ENCODE data around the gene MKRN2. TPM values are rescaled to one million over a fixed set of nuclear protein-coding genes. Genes with fewer than 3 reads are reported as not detected.

The MKRN2 gene
- total and polyA plus RNA-seq, 2 of the 13 experiments (the other 11 are each of a cell fraction or from before 2014, with no cell fraction given): 25.5 to 34.3 TPM

DNA sequence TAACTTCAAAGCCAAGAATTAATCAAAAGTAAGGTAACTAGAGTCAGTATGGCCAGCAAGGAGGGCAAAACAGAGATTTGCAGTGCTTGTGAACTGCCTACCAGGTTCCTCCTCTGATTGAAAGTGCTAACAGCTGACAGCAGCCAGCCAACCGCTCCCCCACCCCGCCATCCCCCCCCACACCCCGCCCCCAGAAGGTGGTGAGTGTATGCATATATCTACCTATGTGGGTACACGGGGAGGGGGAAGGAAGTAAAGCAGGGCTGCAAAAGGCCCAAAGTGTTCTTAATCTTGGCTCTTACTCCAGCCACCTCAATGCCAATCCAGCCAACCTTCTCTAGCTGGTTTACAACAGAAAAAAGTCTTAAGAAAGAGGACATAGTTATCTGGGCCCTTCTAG is 56.4 kb downstream of the MKRN2 start:
- no TSS peak for BruUV-seq (replicated peaks)
- no peaks in the 10 kb centered on the region for H3K27me3 ChIP-seq (ENCODE audit: control insufficient read depth in 1 of 2, insufficient read depth in 2 of 2, low read length in 2 of 2)
- H2AFZ ChIP-seq (ENCODE audit: low read length): no peak overlapping the region
- no peak for DNase-seq (ENCODE audit: low spot score)
- CTCF ChIA-PET (ENCODE audit: low intra/inter-chr PET ratio, low total read pairs): no interaction called here
- in situ Hi-C loops (cut with HindIII; ENCODE audit: extremely low pct_ligation_motif_present, low pct_unique_long_range_greater_than_20kb) (no loop called here), intact Hi-C loops (cut with micrococcal nuclease; ENCODE audit: unreplicated experiment) (no loop called here)
- WGBS (ENCODE audit: low lambda C conversion rate): 97% methylated on average over 4 of the region's 4 CpGs
- no peak overlapping the region for H3K27ac ChIP-seq (ENCODE audit: extremely low read length, insufficient read depth, low read length)
- POLR2A ChIA-PET: no interaction called here
- no peak overlapping the region for H3K4me3 ChIP-seq (replicated peaks in 1 of 3; ENCODE audit: insufficient read depth in 1 of 3, low read depth in 2 of 3, low read length in 3 of 3)
- peaks cover 3% of the 10 kb centered on the region; the same call in 1 of the 2 replicates for H4K20me1 ChIP-seq (ENCODE audit: insufficient read depth, low read length)
- TF ChIP-seq, protein P1, sequence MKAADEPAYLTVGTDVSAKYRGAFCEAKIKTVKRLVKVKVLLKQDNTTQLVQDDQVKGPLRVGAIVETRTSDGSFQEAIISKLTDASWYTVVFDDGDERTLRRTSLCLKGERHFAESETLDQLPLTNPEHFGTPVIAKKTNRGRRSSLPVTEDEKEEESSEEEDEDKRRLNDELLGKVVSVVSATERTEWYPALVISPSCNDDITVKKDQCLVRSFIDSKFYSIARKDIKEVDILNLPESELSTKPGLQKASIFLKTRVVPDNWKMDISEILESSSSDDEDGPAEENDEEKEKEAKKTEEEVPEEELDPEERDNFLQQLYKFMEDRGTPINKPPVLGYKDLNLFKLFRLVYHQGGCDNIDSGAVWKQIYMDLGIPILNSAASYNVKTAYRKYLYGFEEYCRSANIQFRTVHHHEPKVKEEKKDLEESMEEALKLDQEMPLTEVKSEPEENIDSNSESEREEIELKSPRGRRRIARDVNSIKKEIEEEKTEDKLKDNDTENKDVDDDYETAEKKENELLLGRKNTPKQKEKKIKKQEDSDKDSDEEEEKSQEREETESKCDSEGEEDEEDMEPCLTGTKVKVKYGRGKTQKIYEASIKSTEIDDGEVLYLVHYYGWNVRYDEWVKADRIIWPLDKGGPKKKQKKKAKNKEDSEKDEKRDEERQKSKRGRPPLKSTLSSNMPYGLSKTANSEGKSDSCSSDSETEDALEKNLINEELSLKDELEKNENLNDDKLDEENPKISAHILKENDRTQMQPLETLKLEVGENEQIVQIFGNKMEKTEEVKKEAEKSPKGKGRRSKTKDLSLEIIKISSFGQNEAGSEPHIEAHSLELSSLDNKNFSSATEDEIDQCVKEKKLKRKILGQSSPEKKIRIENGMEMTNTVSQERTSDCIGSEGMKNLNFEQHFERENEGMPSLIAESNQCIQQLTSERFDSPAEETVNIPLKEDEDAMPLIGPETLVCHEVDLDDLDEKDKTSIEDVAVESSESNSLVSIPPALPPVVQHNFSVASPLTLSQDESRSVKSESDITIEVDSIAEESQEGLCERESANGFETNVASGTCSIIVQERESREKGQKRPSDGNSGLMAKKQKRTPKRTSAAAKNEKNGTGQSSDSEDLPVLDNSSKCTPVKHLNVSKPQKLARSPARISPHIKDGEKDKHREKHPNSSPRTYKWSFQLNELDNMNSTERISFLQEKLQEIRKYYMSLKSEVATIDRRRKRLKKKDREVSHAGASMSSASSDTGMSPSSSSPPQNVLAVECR (CRISPR knock-in tag; IDR thresholded peaks at IDR 0.05; ENCODE audit: borderline replicate concordance): no peak
- TF ChIP-seq ZNF563 (CRISPR knock-in tag; IDR thresholded peaks at IDR 0.05): no peak
- TF ChIP-seq BRCA1 (CRISPR knock-in tag; IDR thresholded peaks at IDR 0.05): no peak
- TF ChIP-seq HOXA5 (CRISPR knock-in tag; IDR thresholded peaks at IDR 0.05): no peak
- TF ChIP-seq SMAD1 (CRISPR knock-in tag; IDR thresholded peaks at IDR 0.05; ENCODE audit: borderline replicate concordance, low read depth): no peak
- TF ChIP-seq CCDC6 (CRISPR knock-in tag; IDR thresholded peaks at IDR 0.05): no peak
- TF ChIP-seq ZXDC (CRISPR knock-in tag; IDR thresholded peaks at IDR 0.05): no peak
- no peak for FAIRE-seq
- no peak overlapping the region for H3K4me2 ChIP-seq (ENCODE audit: low read depth, low read length)
- H3K79me2 ChIP-seq (ENCODE audit: insufficient read depth, low read length): peaks cover 18% of the 10 kb centered on the region
- peaks cover 11 to 74% of the 10 kb centered on the region in 2 experiments for H3K36me3 ChIP-seq (replicated peaks in 1 of 2; ENCODE audit: control insufficient read depth in 1 of 2, insufficient read depth in 2 of 2, low read length in 2 of 2)
- H3K4me1 ChIP-seq (ENCODE audit: insufficient read depth, low read length): no peaks in the 10 kb centered on the region
- H3K9me3 ChIP-seq (ENCODE audit: low read length): no peaks in the 10 kb centered on the region
- no peak overlapping the region for H3K9ac ChIP-seq (ENCODE audit: insufficient read depth, low read depth, low read length)
- ATAC-seq: no peak
